SU-DHL-6 (cell line): ENCODE results near the gene B3GNT2.
"Not testable (repeated sequence)": the region's sequence is repeated elsewhere in the genome, so short reads cannot be mapped to it uniquely, and the experiment has no call there.

Source experiments
- CTCF ChIP-seq: fragments of 200-600 bp; sonication (generic); IDR thresholded peaks from one replicate; pipeline ENCODE4 v1.5.1; 2017; ENCODE audit warnings: antibody characterized with exemption, mild to moderate bottlenecking, low read length, moderate library complexity; ENCODE audit not compliant: insufficient read depth, poor library complexity, severe bottlenecking
- EZH2phosphoT487 ChIP-seq: fragments of 200-600 bp; sonication (generic), shearing (Covaris generic); conservative IDR thresholded peaks from 2 replicates; pipeline ENCODE4 v1.6.1; 2018; ENCODE audit warnings: mild to moderate bottlenecking, antibody characterized with exemption, low read length, moderate library complexity, mixed read lengths

GRCh38 chr2:62268681-62269188, 72.8 kb downstream of the B3GNT2 start:
- not testable (repeated sequence) for TF ChIP-seq CTCF, EZH2phosphoT487
